C4-2B (cell line): Measurements from ENCODE around the gene UNC13B.

ENCODE experiments used
- CTCF ChIP-seq: fragments of 450-650 bp; conservative IDR thresholded peaks from 2 replicates; pipeline ENCODE4 v1.5.1; 2017; ENCODE audit warnings: mild to moderate bottlenecking
- ZFX ChIP-seq: fragments of 450-650 bp; IDR thresholded peaks from 2 replicates; pipeline ENCODE4 v1.6.1; 2017

- TF ChIP-seq CTCF (no peak), ZFX (no peak)
These were observed 132.3 kb downstream of the UNC13B start for GRCh38 chr9:35294066-35294465.
